NCI-H510A treated with DMSO at 0.1 percent for 48 hours (cell line): ENCODE data around the gene CNDP2.
"Not testable (repeated sequence)": the region's sequence is repeated elsewhere in the genome, so short reads cannot be mapped to it uniquely, and the experiment has no call there.

Experiments
- DNase-seq: peaks from one replicate; lab custom pipeline; 2025; lab: John Stamatoyannopoulos, UW

Gene CNDP2

DNA sequence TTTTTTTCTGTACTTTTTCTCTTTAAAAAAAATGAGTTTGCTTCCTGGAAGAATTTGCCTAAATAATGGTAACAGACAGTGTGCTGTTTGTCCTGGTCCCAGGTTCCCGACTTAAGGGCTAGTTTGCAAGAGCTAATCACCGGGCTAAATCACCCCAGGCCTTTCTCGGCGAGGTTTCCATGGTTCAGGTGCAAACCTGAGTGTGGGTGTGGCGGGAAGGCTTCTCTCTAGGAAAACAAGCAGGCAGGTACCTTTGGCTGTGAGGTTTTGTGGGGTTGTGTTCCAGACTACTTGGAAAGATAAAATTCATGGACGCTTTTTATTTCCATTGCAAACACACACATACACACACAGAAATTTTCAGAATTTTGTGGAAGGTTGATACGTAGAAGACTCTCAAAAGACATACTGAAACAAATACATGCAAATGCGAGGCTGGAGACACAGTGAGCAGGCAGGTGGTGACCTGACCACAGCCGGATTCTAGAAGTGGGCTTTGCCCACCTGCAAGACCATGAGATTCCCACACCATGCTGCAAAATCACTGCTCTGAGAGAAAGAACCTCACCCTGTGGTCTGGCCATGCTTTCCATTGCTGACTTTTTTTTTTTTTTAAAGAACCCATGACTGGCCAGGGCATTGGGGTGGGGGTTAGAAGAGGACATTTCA, 39.0 kb downstream of the CNDP2 start:
- no peak for DNase-seq

- DNase-seq: no peak
Measured at GRCh38 chr18:74539289-74539688, 43.1 kb downstream of the CNDP2 start.

GRCh38 chr18:74540652-74541421, 44.7 kb downstream of the CNDP2 start:
- peak; percentile 74 for DNase-seq

- no peak for DNase-seq
Measured at GRCh38 chr18:74541703-74542555, 45.8 kb downstream of the CNDP2 start.

- DNase-seq: no peak
Measured at GRCh38 chr18:74544898-74545297, 48.7 kb downstream of the CNDP2 start.

DNA sequence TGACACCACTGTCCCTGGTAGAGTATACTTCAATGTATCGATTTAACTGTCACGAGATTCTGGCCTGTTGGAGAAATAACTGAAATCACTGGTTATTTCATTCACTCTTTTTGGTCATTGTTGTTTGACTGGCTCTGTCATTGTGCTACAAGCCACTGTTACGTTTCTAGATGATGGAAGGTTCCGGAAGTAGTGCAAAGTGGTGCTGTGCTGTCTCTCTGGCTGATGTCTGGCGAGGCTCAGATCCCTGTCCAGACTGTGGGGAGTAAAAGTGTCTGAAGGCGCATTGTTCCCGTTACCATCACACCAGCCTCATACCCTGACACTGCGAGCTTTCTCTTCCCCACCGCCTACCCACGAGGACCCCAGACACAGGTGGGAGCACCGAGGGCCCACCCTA, 49.8 kb downstream of the CNDP2 start:
- DNase-seq: no peak

GRCh38 chr18:74546751-74547530, 50.8 kb downstream of the CNDP2 start:
- no peak for DNase-seq

- DNase-seq: no peak
Measured at GRCh38 chr18:74547860-74548259, 51.7 kb downstream of the CNDP2 start.

- no peak for DNase-seq
Measured at GRCh38 chr18:74549591-74550104, 53.5 kb downstream of the CNDP2 start.

- DNase-seq: no peak
Measured at GRCh38 chr18:74550886-74551285, 54.7 kb downstream of the CNDP2 start.

GRCh38 chr18:74551452-74551851, 55.3 kb downstream of the CNDP2 start:
- DNase-seq: no peak

- peak; percentile 100 for DNase-seq
Measured at GRCh38 chr18:74551936-74552555, 55.9 kb downstream of the CNDP2 start.

DNA sequence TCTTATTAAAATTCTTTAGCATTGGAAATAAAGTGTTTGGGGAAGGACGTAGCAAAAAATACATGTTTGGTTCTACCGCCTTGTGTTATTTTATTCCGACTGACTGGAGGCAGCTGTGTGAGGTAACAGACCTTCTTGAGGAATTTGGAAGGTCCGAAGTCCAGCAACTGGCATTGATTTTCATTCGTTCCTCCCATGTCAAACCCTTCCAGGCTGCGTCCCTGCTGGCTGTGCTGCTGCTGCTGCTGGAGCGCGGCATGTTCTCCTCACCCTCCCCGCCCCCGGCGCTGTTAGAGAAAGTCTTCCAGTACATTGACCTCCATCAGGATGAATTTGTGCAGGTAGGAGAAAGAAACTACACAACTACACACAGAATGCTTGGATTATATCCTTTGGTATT, 60.0 kb downstream of the CNDP2 start:
- no peak for DNase-seq

DNA sequence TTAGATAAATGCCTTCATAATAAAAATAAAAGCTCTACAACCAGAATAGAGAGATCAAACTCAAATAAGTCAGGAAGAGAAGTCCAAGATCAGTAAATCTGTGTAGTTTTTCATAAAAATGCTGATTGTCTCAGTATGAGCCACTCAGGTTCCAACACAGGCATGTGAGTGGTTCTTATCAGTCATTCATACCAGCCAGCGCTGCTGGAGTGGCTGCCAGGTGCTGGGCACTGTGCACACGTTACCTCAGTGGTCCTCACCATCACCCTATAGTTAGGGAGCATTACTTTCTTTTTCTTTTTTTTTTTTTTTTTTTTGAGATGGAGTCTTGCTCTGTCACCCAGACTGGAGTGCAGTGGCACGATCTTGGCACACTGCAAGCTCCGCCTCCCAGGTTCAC, 61.9 kb downstream of the CNDP2 start:
- DNase-seq: no peak

DNA sequence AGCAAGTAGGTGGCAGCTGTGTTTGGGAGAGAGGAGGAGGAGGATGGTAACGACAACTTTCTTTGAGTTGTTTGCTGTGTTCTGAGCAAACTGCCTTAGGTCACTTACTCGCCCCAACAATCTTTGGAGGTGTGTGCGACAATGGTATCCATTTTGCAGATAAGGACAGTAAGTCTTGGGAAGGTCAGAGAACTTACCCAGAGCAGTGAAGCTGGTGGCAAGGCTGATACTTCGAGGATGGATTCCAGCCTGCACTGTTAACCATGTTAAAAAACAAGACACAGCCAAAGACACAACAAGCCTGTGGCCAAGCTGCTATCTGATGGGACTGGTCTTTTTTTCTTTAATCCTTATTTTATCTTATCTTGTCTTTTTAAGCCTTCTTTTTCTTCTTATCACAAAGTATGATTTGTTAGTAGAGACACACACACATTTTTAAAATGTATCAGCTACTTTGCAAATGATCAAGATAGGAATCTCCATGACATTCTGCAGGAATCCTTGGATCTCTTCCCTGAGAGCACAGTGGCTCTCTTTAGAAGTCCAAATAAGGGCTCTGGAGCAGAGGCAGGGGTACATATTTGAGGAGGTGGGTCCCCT, 66.1 kb downstream of the CNDP2 start:
- no peak for DNase-seq

DNA sequence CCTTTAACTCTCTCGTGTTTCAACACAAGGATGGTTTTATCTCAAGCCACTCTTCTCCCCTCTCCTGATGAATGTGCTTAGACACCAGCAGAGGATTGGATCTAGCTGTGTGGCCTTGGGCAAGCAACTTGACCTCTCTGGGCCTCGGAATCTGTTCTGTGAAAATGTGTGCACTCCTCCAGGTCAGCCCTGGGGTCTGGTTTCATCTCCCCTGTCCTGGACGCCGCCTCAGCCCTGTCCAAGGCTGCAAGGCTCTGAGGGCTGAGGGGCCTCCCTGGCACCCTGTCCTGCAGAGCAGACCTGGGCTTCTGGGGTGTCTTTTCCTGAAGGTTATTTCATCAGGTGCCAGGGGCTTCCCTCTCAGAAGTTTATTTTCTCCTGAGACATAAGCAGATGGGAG, 66.6 kb downstream of the CNDP2 start:
- no peak for DNase-seq

DNA sequence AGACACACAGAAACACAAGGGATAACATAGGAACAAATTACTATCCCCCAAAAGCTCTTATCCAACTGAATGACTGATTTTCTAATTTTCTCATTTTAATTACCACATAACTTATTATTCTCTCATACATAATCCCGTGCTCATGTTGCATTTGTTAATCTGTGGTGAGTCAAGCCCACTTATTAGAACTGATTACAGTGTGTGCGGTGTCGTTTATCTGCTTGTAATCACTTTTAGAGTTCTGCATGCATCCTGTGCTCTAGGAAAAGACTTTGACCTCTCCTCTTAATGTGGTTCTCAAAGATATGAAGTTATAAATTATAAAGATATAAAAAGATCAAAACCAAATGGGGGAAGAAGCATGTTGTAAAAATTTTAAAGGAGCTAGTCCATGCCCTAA, 67.8 kb downstream of the CNDP2 start:
- DNase-seq: no peak

- DNase-seq: not testable (repeated sequence)
Measured at GRCh38 chr18:74565164-74565563, 69.0 kb downstream of the CNDP2 start.

- not testable (repeated sequence) for DNase-seq
Measured at GRCh38 chr18:74565993-74566392, 69.8 kb downstream of the CNDP2 start.

GRCh38 chr18:74567822-74568221, 71.7 kb downstream of the CNDP2 start:
- no peak for DNase-seq

DNA sequence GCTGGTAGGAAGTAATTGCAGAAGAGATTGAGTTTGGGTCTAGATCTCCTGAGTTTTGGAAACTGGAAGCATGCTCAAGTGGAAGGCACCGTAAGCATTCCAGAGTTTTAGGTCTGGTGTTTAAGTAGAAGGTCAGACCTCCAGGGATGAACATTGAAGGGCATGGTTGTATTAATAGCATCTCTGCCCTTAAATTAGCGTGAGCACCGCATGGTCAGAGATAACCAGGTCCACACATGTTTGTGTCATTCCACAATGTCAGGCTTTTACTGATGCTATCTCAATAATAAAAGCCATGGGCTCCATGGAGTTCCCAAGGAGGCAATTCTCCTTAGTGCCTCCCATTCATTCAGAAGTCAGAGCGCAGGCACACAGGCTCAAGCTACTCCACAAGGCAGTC, 73.2 kb downstream of the CNDP2 start:
- DNase-seq: no peak
